Stimulated activated CD4-positive, alpha-beta T cell treated with anti-CD3 and anti-CD28 coated beads, TNF-alpha, amount 100 ng/mL, for 4 hours (primary cell): ENCODE results near the gene KISS1.
A peak's percentile ranks its signal among the peaks of the same experiment; 100 is the strongest.

Experiments used
- DNase-seq, 3 experiments: peaks; one replicate each; pipeline ENCODE4 v3.0.0-alpha.2; 2020; ENCODE audit warnings: low read depth in 3 of 3

The KISS1 gene

DNA sequence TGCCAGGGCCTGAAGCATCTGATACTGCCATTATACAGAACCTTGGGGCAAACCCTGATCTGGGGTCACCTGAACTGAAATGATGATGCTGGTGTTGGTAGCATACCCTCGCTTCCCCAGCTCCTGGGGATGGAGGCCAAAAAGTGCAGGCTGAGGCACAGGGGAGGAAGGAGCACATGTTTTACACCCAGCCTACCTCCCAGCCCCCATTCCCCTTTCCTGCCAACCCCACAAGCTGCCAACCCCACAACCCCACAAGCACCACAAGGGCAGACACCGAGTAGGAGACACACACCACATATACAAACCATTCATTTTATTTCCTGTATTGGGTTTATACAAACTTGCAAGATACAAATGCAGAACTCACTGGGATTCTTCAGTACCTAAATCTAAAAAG is 22.3 kb upstream of the KISS1 start:
- no peak for DNase-seq

GRCh38 chr1:204217648-204218000 is 21.3 kb upstream of the KISS1 start:
- DNase-seq = no peak

- no peak for DNase-seq
These were observed 20.8 kb upstream of the KISS1 start for GRCh38 chr1:204216880-204217647.

- DNase-seq = no peak
These were observed 19.9 kb upstream of the KISS1 start for GRCh38 chr1:204216236-204216635.

DNA sequence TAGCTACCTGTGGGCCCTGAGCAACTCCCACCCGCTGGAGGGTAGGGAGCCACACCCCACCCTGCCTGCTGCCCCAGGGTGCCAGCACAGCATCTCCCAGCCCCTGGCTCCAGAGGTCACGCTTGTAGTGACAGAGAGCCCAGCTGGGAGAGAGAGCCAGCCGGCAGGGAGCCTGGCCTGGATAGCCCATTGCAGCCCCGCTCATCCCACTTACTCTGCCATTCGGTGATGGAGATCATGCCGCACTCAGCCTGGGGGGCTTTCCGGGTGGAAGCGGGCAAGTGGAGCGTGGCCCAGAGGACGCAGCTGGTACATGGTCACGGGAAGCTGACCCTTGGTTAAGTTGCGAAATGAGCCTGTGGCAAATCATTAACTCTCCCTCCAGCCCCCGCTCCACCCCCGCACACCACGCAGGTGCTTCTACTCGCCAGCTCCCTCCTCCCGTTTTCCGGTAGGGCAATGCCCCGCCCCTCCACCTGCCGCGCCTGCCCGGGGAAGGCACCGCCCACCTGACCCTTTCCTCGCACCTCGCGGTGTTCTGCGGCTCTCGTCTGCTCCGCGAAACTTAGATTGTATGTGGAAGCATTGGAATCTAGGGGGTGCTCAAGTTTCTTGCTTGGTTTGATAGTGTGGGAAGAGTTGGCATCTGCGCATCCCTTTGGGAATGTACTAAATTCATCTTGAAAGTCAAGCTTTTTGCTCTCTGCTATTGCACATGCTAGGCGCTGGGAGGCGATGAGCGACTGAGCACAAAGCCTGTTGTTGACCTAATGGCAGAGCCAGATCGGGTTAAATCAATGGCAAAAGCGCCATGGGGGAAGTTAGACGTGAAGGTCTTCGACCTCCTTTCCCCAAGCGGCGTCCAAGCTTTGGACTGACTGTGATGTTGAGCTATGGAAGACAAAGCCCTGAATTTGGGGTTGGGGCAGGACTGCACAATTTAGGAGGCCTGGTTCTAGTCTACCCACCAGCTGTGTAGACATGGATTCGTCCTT is 17.7 kb upstream of the KISS1 start, which contains the start of gene GOLT1A:
TSS of gene GOLT1A (minus strand) at position 321 of the 995 bp plus-strand sequence. CDS start at position 239, 82 bp downstream.
- peak in 2 of 3 experiments; percentile 13 to 17 for DNase-seq

- no peak for DNase-seq
These were observed 16.4 kb upstream of the KISS1 start for GRCh38 chr1:204212715-204213114.

DNA sequence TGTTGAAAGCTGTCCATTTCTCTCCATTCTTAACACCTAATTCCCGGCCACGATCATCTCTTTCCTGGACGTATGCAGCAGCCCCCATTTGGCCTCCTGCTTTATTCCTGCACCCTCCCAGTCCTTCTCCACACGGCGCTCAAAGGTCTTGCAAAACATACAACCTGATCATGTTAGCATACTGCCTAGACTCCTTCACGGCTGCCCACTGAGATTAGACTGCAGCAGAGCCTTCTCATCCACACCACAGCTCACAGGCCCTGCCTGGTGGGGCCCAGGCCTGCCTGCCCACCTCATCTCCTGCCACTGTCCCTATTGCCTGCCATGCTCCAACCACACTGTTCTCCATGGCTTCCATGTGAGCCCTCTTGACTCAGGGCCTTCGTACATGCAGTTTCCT is 14.8 kb upstream of the KISS1 start:
- no peak for DNase-seq

- DNase-seq = peak; percentile 46 to 62 (median 50)
These were observed 10.9 kb upstream of the KISS1 start for GRCh38 chr1:204207136-204207616.

- no peak for DNase-seq
These were observed 9.8 kb upstream of the KISS1 start for GRCh38 chr1:204206121-204206520.

- DNase-seq = no peak
These were observed 9.2 kb upstream of the KISS1 start for GRCh38 chr1:204205486-204205885.

DNA sequence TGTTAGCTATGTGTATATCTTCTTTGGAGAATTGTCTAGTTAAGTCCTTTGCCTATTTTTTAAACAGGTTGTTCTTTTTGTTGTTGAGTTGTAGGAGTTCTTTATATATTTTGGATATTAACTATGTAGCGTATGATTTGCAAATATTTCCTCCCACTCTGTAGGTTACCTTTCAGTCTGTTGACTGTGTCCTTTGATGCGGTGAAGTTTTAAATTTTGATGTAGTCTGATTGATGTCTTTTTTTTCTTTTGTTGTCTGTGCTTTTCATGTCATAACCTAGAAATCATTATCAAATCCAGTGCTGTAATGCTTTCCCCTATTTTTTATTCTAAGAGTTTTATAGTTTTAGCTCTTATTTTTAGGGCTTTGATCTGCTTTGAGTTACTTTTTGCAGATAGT is 8.7 kb upstream of the KISS1 start:
- no peak for DNase-seq

DNA sequence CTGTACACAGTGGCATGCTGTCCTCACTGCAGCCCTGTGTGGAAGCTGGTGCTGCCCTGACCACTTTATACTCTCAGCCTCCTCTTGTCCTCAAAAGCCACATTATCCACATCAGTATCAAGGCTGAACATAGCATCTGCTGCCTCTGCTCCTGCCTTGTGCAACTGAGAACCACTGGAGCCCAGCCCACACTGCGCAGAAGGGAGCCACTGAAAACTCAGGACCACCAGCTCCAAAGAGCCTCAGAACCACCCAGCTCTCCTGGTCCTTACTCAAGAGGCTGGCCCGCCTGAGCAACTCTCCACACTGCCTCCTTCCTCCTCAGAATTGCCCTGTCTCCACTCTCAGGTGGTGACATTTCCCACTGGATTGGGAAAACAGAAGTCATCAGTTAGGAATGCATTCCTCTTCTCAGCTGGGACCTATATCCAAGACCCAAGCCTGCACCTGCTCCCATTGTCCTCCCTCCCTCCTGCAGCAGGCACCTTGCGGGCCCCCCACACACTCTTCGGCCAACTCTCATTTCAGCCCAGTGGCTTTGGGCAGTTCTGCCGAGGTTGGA is 7.0 kb upstream of the KISS1 start:
- no peak for DNase-seq

GRCh38 chr1:204202481-204202880 is 6.2 kb upstream of the KISS1 start:
- no peak for DNase-seq

- DNase-seq = no peak
These were observed 5.2 kb upstream of the KISS1 start for GRCh38 chr1:204201348-204202040.

DNA sequence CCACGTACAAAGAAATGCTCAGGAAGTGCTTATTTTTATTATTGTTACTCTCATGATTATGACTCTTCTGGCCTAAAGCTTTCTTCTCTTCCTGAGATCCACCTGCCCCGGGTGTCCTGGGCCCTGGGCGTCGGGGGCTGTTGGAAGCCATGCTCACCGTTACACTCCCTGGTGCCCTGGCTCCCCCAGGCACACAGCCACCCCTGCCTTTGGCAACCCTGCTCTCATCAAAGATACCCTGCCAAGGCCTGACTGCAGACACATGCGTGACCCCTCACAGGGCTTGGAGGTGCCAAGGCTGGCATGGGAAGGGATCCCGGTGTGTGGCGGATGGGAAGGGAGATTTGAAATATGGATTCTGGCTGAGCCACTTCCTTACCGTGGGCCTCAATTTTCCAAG is 3.3 kb upstream of the KISS1 start:
- DNase-seq = no peak

GRCh38 chr1:204198348-204199340 is 2.4 kb upstream of the KISS1 start:
- no peak for DNase-seq

DNA sequence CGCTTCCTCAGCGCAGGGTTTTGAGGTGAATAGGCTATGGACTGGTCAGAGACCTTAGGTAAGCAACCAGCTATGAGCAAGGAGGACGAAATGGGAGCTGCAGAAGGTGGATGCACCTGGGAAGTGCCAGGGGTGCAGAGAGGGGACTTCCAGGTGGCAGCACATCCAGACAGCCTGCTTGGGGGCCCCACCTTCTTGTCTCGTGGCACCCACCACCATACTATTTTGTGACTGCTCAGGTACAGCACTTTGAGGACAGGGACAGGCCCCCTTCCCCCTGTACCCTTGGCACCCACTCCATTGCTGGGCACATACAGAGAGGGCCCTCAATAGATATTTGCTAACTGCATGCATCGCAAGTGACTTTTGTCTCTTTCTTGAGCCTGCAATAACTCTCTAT is 777 bp upstream of the KISS1 start:
- DNase-seq = no peak

GRCh38 chr1:204194771-204195170 is 1.5 kb downstream of the KISS1 start:
- DNase-seq = no peak

- DNase-seq = no peak
These were observed 2.2 kb downstream of the KISS1 start for GRCh38 chr1:204194080-204194479.

GRCh38 chr1:204192589-204193352 is 3.5 kb downstream of the KISS1 start:
- no peak for DNase-seq
